ENCODE data around the gene AADAC. TPM values are rescaled to one million over a fixed set of nuclear protein-coding genes. Genes with fewer than 3 reads are reported as not detected.

AADAC gene
- total RNA-seq, 2 donors from 2014 or later = 0.39 to 0.70 TPM

GRCh38 chr3:151792411-151792810, 21.5 kb upstream of the AADAC start:
- no peak overlapping the region for H3K27ac ChIP-seq
- H3K27me3 ChIP-seq = no peaks in the 10 kb centered on the region
- H3K36me3 ChIP-seq = no peaks in the 10 kb centered on the region
- no peak for TF ChIP-seq CTCF (IDR thresholded peaks at IDR 0.05)
- H3K4me3 ChIP-seq = no peak overlapping the region
- DNase-seq (ENCODE audit: low spot score) = no peak
- H3K4me1 ChIP-seq = no peaks in the 10 kb centered on the region
- H3K9me3 ChIP-seq = no peaks in the 10 kb centered on the region

- TF ChIP-seq CTCF (IDR thresholded peaks at IDR 0.05) = no peak
- Histone ChIP-seq H3K36me3 (no peaks in the 10 kb centered on the region), H3K27ac (no peak overlapping the region), H3K9me3 (no peaks in the 10 kb centered on the region), H3K27me3 (no peaks in the 10 kb centered on the region), H3K4me1 (no peaks in the 10 kb centered on the region), H3K4me3 (no peak overlapping the region)
- DNase-seq (ENCODE audit: low spot score) = no peak
Observed at GRCh38 chr3:151793636-151794035, 20.3 kb upstream of the AADAC start.

- no peak for DNase-seq (ENCODE audit: low spot score)
- Histone ChIP-seq H3K4me1 (no peaks in the 10 kb centered on the region), H3K27me3 (no peaks in the 10 kb centered on the region), H3K27ac (no peak overlapping the region), H3K36me3 (no peaks in the 10 kb centered on the region), H3K9me3 (no peaks in the 10 kb centered on the region), H3K4me3 (no peak overlapping the region)
- TF ChIP-seq CTCF (IDR thresholded peaks at IDR 0.05) = no peak
Observed at GRCh38 chr3:151794080-151794479, 19.8 kb upstream of the AADAC start.

- DNase-seq (ENCODE audit: low spot score) = no peak
- H3K27me3 ChIP-seq = no peaks in the 10 kb centered on the region
- H3K27ac ChIP-seq = no peak overlapping the region
- no peaks in the 10 kb centered on the region for H3K4me1 ChIP-seq
- H3K36me3 ChIP-seq = no peaks in the 10 kb centered on the region
- no peaks in the 10 kb centered on the region for H3K9me3 ChIP-seq
- no peak for TF ChIP-seq CTCF (IDR thresholded peaks at IDR 0.05)
- no peak overlapping the region for H3K4me3 ChIP-seq
Observed at GRCh38 chr3:151795276-151795675, 18.6 kb upstream of the AADAC start.

GRCh38 chr3:151796105-151796680, 17.7 kb upstream of the AADAC start:
- no peaks in the 10 kb centered on the region for H3K27me3 ChIP-seq
- H3K27ac ChIP-seq = no peak overlapping the region
- H3K9me3 ChIP-seq = no peaks in the 10 kb centered on the region
- no peak for TF ChIP-seq CTCF (IDR thresholded peaks at IDR 0.05)
- no peak overlapping the region for H3K4me3 ChIP-seq
- no peaks in the 10 kb centered on the region for H3K4me1 ChIP-seq
- no peaks in the 10 kb centered on the region for H3K36me3 ChIP-seq
- DNase-seq (ENCODE audit: low spot score) = no peak

- H3K27me3 ChIP-seq = no peaks in the 10 kb centered on the region
- H3K36me3 ChIP-seq = no peaks in the 10 kb centered on the region
- H3K4me3 ChIP-seq = no peak overlapping the region
- no peak for TF ChIP-seq CTCF (IDR thresholded peaks at IDR 0.05)
- H3K9me3 ChIP-seq = no peaks in the 10 kb centered on the region
- H3K4me1 ChIP-seq = no peaks in the 10 kb centered on the region
- H3K27ac ChIP-seq = no peak overlapping the region
- no peak for DNase-seq (ENCODE audit: low spot score)
Observed at GRCh38 chr3:151798466-151798865, 15.4 kb upstream of the AADAC start.
